Activated naive CD8-positive, alpha-beta T cell treated with anti-CD3 and anti-CD28 coated beads, Interleukin-2, amount 10 ng/mL, durations not matched to agents 7 days and 5 days (primary cell): ENCODE measurements around the gene ARFGAP1. TPM values are rescaled to one million over a fixed set of nuclear protein-coding genes. Genes with fewer than 3 reads are reported as not detected.

Experiments
- ATAC-seq: fragments of 150-1000 bp; cut with Tn5 transposase; one replicate; pipeline ENCODE4 v1.10.0; 2021; ENCODE audit warnings: low read depth, moderate library complexity
- POLR2A ChIA-PET: fragments of 350-600 bp; sonication (Branson Sonifier 250); formaldehyde crosslinking; loops from one replicate; lab custom pipeline; 2021; ENCODE audit warnings: antibody characterized with exemption; lab: Charles Lee
- DNase-seq: peaks from one replicate; pipeline ENCODE4 v3.0.0; 2021
- H3K27ac Mint-ChIP-seq: one replicate; pipeline ENCODE4 v1.8.0; 2022; ENCODE audit warnings: mild to moderate bottlenecking, mixed read lengths
- H3K27me3 Mint-ChIP-seq: one replicate; pipeline ENCODE4 v1.8.0; 2022; ENCODE audit warnings: mild to moderate bottlenecking, moderate library complexity, mixed read lengths
- H3K36me3 Mint-ChIP-seq: one replicate; pipeline ENCODE4 v1.8.0; 2021; ENCODE audit warnings: mild to moderate bottlenecking, mixed read lengths
- H3K4me1 Mint-ChIP-seq: one replicate; pipeline ENCODE4 v1.8.0; 2021; ENCODE audit warnings: mixed read lengths
- H3K4me3 Mint-ChIP-seq: one replicate; pipeline ENCODE4 v1.8.0; 2022; ENCODE audit warnings: mild to moderate bottlenecking, moderate library complexity, mixed read lengths
- H3K9me3 Mint-ChIP-seq: one replicate; pipeline ENCODE4 v1.8.0; 2021; ENCODE audit warnings: mixed read lengths
- total RNA-seq, 2 experiments: library from RNA; stranded (reverse); gene quantifications; one replicate each; pipeline ENCODE4 v1.2.3, GENCODE V29; 2021

Gene ARFGAP1
- total RNA-seq, 2 experiments from 2014 or later, result 86.1 to 87.6 TPM

DNA sequence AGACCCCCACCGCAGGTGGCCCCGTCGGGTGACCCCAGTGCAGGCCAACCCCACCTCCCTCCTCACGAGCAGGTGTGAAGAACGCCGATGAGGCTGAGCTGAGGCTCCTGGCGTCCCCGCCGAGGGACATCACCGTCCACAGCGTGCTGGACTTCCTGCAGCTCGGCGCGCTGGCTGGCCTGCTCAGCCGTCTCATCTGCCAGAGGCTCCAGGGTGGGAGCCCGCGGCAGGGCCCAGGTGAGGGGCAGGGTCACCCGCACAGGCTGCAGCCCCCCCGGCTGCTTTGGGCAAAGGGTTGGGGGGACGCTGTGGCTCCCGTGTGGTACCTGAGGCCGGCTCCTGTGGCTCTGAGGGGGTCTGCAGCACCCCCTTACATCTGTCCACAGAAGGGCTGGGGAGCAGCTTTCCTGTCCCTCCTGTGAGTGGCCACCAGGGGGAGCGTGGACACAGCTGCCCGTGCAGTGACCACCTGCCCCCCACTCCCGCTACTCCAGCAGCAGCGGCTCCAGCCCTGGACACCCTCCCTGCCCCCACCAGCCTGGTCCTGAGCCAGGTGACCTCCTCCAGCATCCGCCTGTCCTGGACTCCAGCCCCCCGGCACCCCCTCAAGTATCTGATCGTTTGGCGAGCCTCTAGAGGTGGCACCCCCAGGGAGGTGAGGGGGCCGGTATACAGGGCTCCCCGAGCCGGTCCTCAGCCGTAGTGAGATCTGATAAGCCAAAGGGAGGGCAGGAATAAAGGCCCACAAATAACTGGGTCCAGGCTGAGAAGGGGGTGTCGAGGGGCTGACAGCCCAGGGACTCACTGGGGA is 36.9 kb downstream of the ARFGAP1 start:
- no peaks in the 10 kb centered on the region for H3K4me1 Mint-ChIP-seq
- no peak overlapping the region for H3K4me3 Mint-ChIP-seq
- H3K36me3 Mint-ChIP-seq, result no peaks in the 10 kb centered on the region
- H3K27me3 Mint-ChIP-seq, result no peaks in the 10 kb centered on the region
- peak; percentile 34 for ATAC-seq
- DNase-seq, result peak; percentile 55
- H3K9me3 Mint-ChIP-seq, result no peaks in the 10 kb centered on the region
- POLR2A ChIA-PET, result no interaction called here
- no peak overlapping the region for H3K27ac Mint-ChIP-seq

GRCh38 chr20:63310265-63310991 is 37.8 kb downstream of the ARFGAP1 start:
- POLR2A ChIA-PET, result no interaction called here
- Mint-ChIP-seq H3K27me3 (no peaks in the 10 kb centered on the region), H3K4me3 (no peak overlapping the region), H3K27ac (no peak overlapping the region), H3K9me3 (no peaks in the 10 kb centered on the region), H3K4me1 (no peaks in the 10 kb centered on the region), H3K36me3 (no peaks in the 10 kb centered on the region)
- DNase-seq (no peak), ATAC-seq (no peak)

- DNase-seq, result no peak
Measured at GRCh38 chr20:63311186-63311832, 38.7 kb downstream of the ARFGAP1 start.

GRCh38 chr20:63311833-63312243 is 39.2 kb downstream of the ARFGAP1 start:
- H3K4me3 Mint-ChIP-seq, result no peak overlapping the region
- DNase-seq (no peak), ATAC-seq (no peak)
- POLR2A ChIA-PET, result no interaction called here
- H3K4me1 Mint-ChIP-seq, result no peaks in the 10 kb centered on the region
- H3K36me3 Mint-ChIP-seq, result no peaks in the 10 kb centered on the region
- no peak overlapping the region for H3K27ac Mint-ChIP-seq
- no peaks in the 10 kb centered on the region for H3K27me3 Mint-ChIP-seq
- no peaks in the 10 kb centered on the region for H3K9me3 Mint-ChIP-seq

More at GRCh38 chr20:63311186-63311832, 38.7 kb downstream of the ARFGAP1 start:
- H3K36me3 Mint-ChIP-seq, result no peaks in the 10 kb centered on the region
- POLR2A ChIA-PET, result no interaction called here
- H3K4me1 Mint-ChIP-seq, result no peaks in the 10 kb centered on the region
- no peak for ATAC-seq
- no peak overlapping the region for H3K27ac Mint-ChIP-seq
- no peak overlapping the region for H3K4me3 Mint-ChIP-seq
- H3K9me3 Mint-ChIP-seq, result no peaks in the 10 kb centered on the region
- H3K27me3 Mint-ChIP-seq, result no peaks in the 10 kb centered on the region

DNA sequence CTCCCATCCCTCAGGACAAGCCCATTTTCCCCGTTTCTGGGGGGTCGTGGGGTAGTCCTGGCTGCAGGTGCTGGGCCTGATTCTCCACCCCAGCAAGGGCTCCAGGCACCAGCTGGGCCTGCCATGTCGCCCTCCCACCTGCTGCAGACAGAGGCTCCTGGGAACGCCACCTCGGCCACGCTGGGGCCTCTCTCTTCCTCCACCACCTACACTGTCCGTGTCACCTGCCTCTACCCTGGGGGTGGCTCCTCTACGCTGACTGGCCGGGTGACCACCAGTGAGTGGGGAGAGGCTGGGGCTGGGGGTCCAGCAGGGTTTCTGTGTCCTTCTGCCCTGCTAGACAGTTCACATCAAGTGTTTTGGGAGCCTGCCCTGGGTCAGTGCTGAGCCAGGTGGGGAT is 39.7 kb downstream of the ARFGAP1 start:
- Mint-ChIP-seq H3K27ac (no peak overlapping the region), H3K27me3 (no peaks in the 10 kb centered on the region), H3K4me3 (no peak overlapping the region), H3K4me1 (no peaks in the 10 kb centered on the region), H3K36me3 (no peaks in the 10 kb centered on the region), H3K9me3 (no peaks in the 10 kb centered on the region)
- POLR2A ChIA-PET, result no interaction called here
- no peak for ATAC-seq
- no peak for DNase-seq

DNA sequence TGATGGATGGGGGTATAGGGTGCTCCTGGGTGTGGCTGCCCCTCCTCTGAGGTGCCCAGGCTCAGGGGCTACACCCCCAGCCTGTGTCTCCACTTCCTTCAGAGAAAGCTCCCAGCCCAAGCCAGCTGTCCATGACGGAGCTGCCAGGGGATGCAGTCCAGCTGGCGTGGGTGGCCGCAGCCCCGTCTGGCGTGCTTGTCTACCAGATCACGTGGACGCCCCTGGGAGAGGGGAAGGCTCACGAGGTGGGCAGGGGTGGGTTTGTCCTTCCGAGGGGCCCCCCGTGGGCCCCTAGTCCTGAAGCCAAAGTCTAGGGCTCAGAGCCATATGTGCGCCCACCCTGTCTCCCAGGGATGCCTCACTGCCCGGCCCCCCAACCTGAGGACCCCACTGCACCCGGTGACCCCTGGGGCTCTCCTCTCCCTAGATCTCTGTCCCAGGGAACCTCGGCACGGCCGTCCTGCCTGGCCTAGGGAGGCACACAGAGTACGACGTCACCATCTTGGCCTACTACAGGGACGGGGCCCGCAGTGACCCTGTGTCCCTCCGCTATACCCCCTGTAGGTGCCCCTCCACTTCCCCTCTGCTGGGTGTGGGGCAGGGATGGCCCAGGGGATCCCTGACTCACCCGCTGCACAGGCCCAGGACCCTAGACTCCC is 40.2 kb downstream of the ARFGAP1 start:
- ATAC-seq (no peak), DNase-seq (no peak)
- no peak overlapping the region for H3K4me3 Mint-ChIP-seq
- no peaks in the 10 kb centered on the region for H3K36me3 Mint-ChIP-seq
- no peak overlapping the region for H3K27ac Mint-ChIP-seq
- H3K27me3 Mint-ChIP-seq, result no peaks in the 10 kb centered on the region
- POLR2A ChIA-PET, result no interaction called here
- H3K9me3 Mint-ChIP-seq, result no peaks in the 10 kb centered on the region
- H3K4me1 Mint-ChIP-seq, result no peaks in the 10 kb centered on the region

- POLR2A ChIA-PET, result no interaction called here
Measured at GRCh38 chr20:63313349-63314014, 40.9 kb downstream of the ARFGAP1 start.

GRCh38 chr20:63314015-63314471 is 41.4 kb downstream of the ARFGAP1 start:
- POLR2A ChIA-PET, result no interaction called here
- H3K27me3 Mint-ChIP-seq, result no peaks in the 10 kb centered on the region

More at GRCh38 chr20:63313349-63314014, 40.9 kb downstream of the ARFGAP1 start:
- Mint-ChIP-seq H3K4me3 (no peak overlapping the region), H3K36me3 (no peaks in the 10 kb centered on the region), H3K27ac (no peak overlapping the region), H3K9me3 (no peaks in the 10 kb centered on the region), H3K27me3 (no peaks in the 10 kb centered on the region), H3K4me1 (no peaks in the 10 kb centered on the region)
- ATAC-seq (no peak), DNase-seq (peak; percentile 21)

DNA sequence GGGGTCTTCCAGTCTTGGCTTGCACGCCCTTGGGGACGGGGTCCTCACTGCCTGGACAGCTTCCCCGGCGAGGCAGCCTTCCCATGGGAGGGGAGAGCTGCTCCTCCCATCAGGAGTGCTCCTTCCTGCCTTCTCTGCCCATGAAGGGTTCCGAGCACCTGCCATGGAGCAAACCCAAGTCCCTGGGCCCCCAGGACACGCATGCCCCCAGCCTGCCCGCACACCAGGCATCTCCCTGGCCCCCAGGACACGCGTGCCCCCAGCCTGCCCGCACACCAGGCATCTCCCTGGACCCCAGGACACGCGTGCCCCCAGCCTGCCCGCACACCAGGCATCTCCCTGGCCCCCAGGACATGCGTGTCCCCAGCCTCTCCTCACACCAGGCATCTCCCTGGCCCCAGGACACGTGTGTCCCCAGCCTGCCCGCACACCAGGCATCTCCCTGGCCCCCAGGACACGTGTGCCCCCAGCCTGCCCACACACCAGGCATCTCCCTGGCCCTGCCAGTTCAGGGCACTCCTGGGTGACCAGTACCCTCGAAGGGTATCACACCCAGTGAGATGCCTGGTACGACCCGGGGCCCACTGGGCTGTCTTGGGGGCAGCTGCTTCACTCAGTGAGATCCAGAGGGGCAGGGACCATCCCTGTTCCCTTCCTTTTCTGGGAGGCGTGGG is 42.1 kb downstream of the ARFGAP1 start:
- DNase-seq (peak; percentile 26), ATAC-seq (no peak)
- Mint-ChIP-seq H3K4me1 (no peaks in the 10 kb centered on the region), H3K36me3 (no peaks in the 10 kb centered on the region), H3K27me3 (no peaks in the 10 kb centered on the region), H3K4me3 (no peak overlapping the region), H3K9me3 (no peaks in the 10 kb centered on the region), H3K27ac (no peak overlapping the region)
- POLR2A ChIA-PET, result no interaction called here

More at GRCh38 chr20:63314015-63314471, 41.4 kb downstream of the ARFGAP1 start:
- Mint-ChIP-seq H3K9me3 (no peaks in the 10 kb centered on the region), H3K27ac (no peak overlapping the region), H3K4me3 (no peak overlapping the region), H3K4me1 (no peaks in the 10 kb centered on the region), H3K36me3 (no peaks in the 10 kb centered on the region)
- ATAC-seq (no peak), DNase-seq (peak; percentile 26)

DNA sequence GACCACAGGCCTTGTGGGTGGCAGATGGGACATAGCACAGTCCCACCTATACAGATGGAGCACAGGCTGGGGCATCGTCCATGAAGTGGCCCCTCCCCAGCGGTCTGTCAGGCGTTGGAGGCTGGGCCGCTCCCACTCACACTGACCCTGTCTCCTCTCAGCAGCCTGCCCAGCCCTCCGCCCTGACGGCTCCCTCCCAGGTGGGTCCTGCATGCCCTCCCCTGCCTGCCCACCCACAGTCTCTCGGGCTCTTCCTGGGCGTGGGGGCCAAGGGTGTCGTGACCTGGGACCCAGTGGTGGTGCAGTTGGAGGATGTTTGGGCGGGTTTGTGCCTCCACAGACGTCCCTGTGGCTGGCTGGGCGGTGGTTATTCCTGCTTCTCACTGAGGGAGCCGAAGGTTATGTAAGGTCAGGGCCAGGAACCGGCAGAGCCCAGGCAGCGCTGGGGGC is 42.7 kb downstream of the ARFGAP1 start:
- POLR2A ChIA-PET, result no interaction called here
- ATAC-seq, result no peak

GRCh38 chr20:63315731-63316491 is 43.3 kb downstream of the ARFGAP1 start:
- Mint-ChIP-seq H3K36me3 (no peaks in the 10 kb centered on the region), H3K4me3 (no peak overlapping the region), H3K27me3 (no peaks in the 10 kb centered on the region), H3K27ac (no peak overlapping the region), H3K4me1 (no peaks in the 10 kb centered on the region), H3K9me3 (no peaks in the 10 kb centered on the region)
- ATAC-seq (no peak), DNase-seq (peak; percentile 14)
- POLR2A ChIA-PET, result no interaction called here

More for the DNA sequence above, 42.7 kb downstream of the ARFGAP1 start:
- Mint-ChIP-seq H3K27ac (no peak overlapping the region), H3K9me3 (no peaks in the 10 kb centered on the region), H3K36me3 (no peaks in the 10 kb centered on the region), H3K4me1 (no peaks in the 10 kb centered on the region), H3K4me3 (no peak overlapping the region), H3K27me3 (no peaks in the 10 kb centered on the region)
- no peak for DNase-seq

- peak; percentile 17 for DNase-seq
- no peak for ATAC-seq
- Mint-ChIP-seq H3K36me3 (no peaks in the 10 kb centered on the region), H3K27ac (no peak overlapping the region), H3K4me1 (no peaks in the 10 kb centered on the region), H3K4me3 (no peak overlapping the region), H3K27me3 (no peaks in the 10 kb centered on the region), H3K9me3 (no peaks in the 10 kb centered on the region)
- POLR2A ChIA-PET, result no interaction called here
Measured at GRCh38 chr20:63316502-63316921, 43.9 kb downstream of the ARFGAP1 start.
